HUES6 (cell line): ENCODE data around the gene CHST3.
"Not testable (repeated sequence)": the region's sequence is repeated elsewhere in the genome, so short reads cannot be mapped to it uniquely, and the experiment has no call there.

Source experiments
- H3K27ac ChIP-seq: 2 replicates; pipeline ENCODE4 v1.7.0; 2013; ENCODE audit warnings: low read depth, mild to moderate bottlenecking, low read length, inconsistent platforms
- H3K27me3 ChIP-seq: 2 replicates; pipeline ENCODE4 v1.6.1; 2013; ENCODE audit warnings: low read length; ENCODE audit not compliant: control insufficient read depth, insufficient read depth
- H3K36me3 ChIP-seq: 2 replicates; pipeline ENCODE4 v1.6.1; 2013; ENCODE audit warnings: low read length; ENCODE audit not compliant: control insufficient read depth, insufficient read depth
- H3K4me1 ChIP-seq: 2 replicates; pipeline ENCODE4 v1.6.1; 2013; ENCODE audit warnings: low read length; ENCODE audit not compliant: control insufficient read depth, insufficient read depth
- H3K4me3 ChIP-seq: 2 replicates; pipeline ENCODE4 v1.5.1; 2013; ENCODE audit warnings: low read depth, low read length
- H3K9ac ChIP-seq: one replicate; pipeline ENCODE4 v1.6.1; 2013; ENCODE audit warnings: mild to moderate bottlenecking, low read length
- H3K9me3 ChIP-seq: 2 replicates; pipeline ENCODE4 v1.6.1; 2013; ENCODE audit warnings: low read depth, low read length; ENCODE audit not compliant: control insufficient read depth, insufficient read depth

The CHST3 gene

DNA sequence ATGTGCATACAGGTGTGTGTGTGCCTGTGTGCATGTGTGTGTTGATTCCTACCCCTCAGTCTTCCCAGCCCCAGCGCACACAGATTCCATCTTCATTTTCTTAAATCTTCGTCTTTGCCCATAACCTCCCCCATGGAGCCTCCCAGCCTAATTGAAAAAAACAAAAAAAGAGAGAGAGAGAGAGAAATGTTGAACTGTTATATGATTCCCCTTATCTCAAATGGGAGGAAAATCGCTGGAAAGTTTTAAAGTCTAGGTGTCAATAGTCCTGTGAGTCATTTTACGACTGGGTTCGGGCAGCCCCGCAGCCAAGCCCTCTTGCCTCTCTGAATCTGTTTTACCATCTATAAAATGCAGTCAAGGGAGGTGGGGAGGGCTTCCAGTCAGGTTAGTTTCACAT is 63.3 kb downstream of the CHST3 start:
- no peaks in the 10 kb centered on the region for H3K9me3 ChIP-seq
- H3K9ac ChIP-seq = no peak overlapping the region
- peaks cover 5% of the 10 kb centered on the region; the same call in 1 of the 2 replicates for H3K4me1 ChIP-seq
- no peak overlapping the region for H3K27ac ChIP-seq
- H3K4me3 ChIP-seq = no peak overlapping the region
- no peaks in the 10 kb centered on the region for H3K36me3 ChIP-seq
- no peaks in the 10 kb centered on the region for H3K27me3 ChIP-seq

DNA sequence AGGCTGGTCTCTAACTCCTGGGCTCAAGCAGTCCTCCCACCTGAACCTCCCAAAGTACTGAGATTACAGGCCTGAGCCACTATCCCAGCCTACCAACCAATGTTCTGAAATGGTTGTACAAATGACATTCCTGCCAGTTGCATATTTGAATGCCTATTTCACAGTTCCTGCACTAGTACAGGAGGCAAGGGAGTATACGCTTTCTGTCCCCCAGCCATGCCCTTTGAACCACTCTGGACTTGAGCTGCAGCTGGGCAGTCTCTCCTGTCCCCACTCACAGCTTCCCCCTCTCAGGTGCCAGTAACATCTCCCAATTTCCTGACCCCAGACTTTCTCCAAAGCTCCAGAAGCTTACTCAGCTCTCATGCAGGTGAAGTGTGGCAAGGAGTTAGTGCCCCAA is 65.2 kb downstream of the CHST3 start:
- no peak overlapping the region for H3K9ac ChIP-seq
- no peaks in the 10 kb centered on the region for H3K27me3 ChIP-seq
- no peaks in the 10 kb centered on the region for H3K36me3 ChIP-seq
- H3K27ac ChIP-seq = no peak overlapping the region
- no peaks in the 10 kb centered on the region for H3K9me3 ChIP-seq
- peaks cover 5% of the 10 kb centered on the region; the same call in 1 of the 2 replicates for H3K4me1 ChIP-seq
- H3K4me3 ChIP-seq = no peak overlapping the region

DNA sequence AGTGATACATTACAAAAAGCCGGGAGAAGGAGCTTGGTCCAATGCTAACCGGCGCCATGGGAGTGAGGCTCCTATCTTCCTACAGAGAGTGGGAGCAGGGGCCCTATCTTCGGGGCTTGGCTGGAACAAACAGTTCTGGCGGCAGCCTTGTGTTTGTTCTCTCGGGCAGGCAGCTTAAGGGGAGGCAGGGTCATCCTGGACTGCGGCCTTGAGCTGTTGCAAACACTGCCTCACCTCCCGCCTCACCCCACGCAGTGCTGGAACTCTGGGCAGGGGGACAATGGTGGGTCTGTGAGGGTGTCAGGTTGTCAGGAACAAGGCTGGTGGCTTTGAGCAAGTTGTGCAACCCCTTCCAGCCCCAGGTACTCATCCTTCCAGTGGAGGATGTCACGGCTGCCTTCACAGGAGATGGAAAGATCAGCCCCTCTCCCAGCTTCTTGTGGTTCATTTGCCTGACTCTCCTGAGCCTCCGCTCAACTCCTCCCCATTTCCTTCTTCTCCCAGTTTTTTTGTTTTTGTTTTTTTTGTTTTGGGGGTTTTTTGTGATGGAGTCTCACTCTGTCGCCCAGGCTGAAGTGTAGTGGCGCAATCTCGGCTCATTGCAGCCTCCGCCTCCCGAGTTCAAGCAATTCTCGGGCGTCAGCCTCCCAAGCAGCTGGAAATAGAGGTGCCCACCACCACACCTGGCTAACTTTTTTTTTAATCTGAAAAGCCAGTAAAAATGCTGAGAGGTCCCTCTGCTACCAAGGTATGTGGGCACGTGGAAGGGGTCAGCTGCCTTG is 66.8 kb downstream of the CHST3 start:
- no peaks in the 10 kb centered on the region for H3K27me3 ChIP-seq
- H3K9ac ChIP-seq = no peak overlapping the region
- peaks cover 8% of the 10 kb centered on the region; the same call in 1 of the 2 replicates for H3K4me1 ChIP-seq
- no peak overlapping the region for H3K27ac ChIP-seq
- no peaks in the 10 kb centered on the region for H3K9me3 ChIP-seq
- H3K36me3 ChIP-seq = no peaks in the 10 kb centered on the region
- no peak overlapping the region for H3K4me3 ChIP-seq

DNA sequence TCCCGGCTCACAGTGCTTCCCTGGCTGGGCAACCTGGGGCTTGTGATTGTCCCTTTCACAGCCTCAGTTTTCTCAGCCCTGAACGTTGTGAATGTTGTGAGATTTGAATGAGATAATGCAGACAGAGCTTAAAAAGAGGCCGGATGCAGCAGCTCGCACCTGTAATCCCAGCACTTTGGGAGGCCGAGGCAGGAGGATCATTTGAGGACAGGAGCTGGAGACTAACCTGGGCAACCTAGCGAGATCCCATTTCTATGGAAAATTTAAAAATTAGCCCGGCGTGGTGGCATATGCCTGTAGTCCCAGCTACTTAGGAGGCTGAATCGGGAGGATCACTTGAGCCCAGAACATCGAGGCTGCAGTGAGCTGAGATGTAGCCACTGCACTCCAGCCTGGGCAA is 67.5 kb downstream of the CHST3 start:
- Histone ChIP-seq H3K27ac (no peak overlapping the region), H3K4me1 (peaks cover 8% of the 10 kb centered on the region; the same call in 1 of the 2 replicates), H3K9ac (no peak overlapping the region), H3K4me3 (no peak overlapping the region), H3K9me3 (no peaks in the 10 kb centered on the region), H3K27me3 (no peaks in the 10 kb centered on the region), H3K36me3 (no peaks in the 10 kb centered on the region)

DNA sequence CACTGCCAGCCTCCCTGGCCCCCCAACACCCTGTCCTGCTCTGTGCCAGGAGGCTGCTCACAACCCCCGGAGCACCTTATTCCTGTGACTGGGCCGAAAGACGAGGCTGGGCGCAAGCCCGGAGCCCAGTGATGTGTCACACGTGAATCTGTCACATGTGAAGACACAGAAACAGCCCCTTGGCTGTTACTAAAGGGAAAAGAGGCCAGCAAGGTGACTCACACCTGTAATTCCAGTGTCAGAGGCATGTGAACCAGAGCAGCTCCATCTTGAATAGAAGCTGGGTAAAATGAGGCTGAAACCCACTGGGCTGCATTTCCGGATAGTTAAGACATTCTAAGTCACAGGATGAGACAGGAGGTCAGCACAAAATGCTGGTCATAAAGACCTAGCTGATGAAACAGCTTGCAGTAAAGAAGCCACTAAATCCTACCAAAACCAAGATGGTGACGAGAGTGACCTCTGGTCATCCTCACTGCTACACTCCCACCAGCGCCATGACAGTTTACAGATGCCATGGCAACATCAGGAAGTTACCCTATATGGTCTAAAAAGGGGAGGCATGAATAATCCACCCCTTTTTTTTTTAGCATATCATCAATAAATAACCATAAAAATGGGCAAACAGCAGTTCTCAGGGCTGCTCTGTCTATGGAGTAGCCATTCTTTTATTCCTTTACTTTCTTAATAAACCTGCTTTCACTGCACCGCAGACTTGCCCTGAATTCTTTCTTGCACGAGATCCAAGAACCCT is 68.4 kb downstream of the CHST3 start:
- H3K27me3 ChIP-seq, H3K27ac ChIP-seq, H3K36me3 ChIP-seq, H3K4me3 ChIP-seq, H3K9me3 ChIP-seq, H3K9ac ChIP-seq: not testable (repeated sequence)
- H3K4me1 ChIP-seq = peaks cover 13% of the 10 kb centered on the region; the same call in 1 of the 2 replicates

DNA sequence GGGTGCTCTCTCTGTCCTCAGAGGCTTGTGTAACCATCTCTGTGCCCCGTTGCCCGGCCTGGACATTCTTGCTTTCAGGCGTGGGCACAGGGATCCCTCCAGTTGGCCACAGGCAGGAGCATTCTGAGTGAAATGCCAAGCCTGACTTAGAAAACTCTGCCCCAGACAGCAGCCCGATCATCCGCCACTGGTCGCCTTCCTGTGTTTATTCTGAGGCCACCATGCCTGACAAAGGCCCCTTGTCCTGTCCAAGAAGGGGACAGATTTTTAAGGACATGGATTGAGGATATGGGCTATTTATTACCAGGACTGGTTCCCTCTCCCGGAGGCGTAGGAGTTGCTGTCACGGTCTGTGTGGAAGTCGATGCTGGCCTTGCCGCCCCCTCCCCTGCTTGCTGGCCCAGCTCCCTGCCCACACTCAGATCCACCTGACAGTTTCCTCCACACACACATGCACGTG is 69.9 kb downstream of the CHST3 start:
- H3K27me3 ChIP-seq = no peaks in the 10 kb centered on the region
- H3K27ac ChIP-seq = no peak overlapping the region
- peaks cover 22% of the 10 kb centered on the region; the same call in 1 of the 2 replicates for H3K4me1 ChIP-seq
- no peaks in the 10 kb centered on the region for H3K36me3 ChIP-seq
- no peak overlapping the region for H3K4me3 ChIP-seq
- no peaks in the 10 kb centered on the region for H3K9me3 ChIP-seq
- no peak overlapping the region for H3K9ac ChIP-seq

DNA sequence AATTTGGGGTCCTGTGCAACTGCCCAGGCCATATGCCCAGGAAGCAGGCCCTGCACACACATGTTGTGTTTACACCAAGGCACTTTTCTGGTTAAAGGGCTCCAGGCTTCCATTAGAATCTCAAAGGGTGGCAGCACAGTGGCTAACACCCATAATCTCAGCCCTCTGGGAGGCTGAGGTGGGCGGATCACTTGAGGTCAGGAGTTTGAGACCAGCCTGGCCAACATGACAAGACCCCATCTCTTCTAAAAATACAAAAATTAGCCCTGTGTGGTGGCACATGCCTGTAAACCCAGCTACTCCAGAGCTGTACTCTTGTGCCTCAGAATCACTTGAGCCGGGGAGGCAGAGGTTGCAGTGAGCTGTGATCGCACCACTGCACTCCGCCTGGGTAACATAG is 70.6 kb downstream of the CHST3 start:
- H3K4me3 ChIP-seq = no peak overlapping the region
- H3K9ac ChIP-seq = no peak overlapping the region
- H3K9me3 ChIP-seq = no peaks in the 10 kb centered on the region
- no peak overlapping the region for H3K27ac ChIP-seq
- H3K27me3 ChIP-seq = no peaks in the 10 kb centered on the region
- no peaks in the 10 kb centered on the region for H3K36me3 ChIP-seq
- H3K4me1 ChIP-seq = peaks cover 26% of the 10 kb centered on the region; the same call in 1 of the 2 replicates

DNA sequence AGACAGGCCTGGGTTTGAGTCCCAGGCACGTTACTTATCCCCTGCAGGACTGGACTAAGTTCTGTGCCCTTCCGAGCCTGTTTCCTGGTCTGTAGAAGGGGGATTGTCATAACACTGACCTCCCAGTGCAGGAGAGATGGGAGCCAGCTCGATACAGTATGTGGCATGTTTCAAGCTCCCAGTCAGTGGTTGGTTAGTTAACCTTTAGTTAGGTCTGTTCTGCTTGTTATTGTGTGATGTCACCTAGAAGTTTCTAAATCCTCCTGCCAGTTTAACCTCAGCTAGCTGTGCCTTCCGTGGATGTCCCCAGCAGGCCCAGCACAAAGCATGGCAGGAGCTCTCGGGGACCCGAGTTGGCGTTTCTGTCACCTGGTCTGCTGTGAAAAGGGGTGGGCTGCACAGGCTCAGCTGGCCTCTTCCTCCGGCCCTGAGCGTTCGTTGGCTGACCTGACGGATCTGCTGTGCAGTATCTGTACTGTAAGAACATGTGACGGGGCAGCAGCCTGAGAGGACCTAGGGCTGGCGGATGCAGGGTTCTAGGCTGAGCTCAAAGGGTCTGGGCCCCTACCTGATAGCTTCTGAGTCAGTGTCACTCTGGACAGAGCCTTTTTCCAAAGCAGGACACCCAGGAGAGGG is 71.2 kb downstream of the CHST3 start:
- H3K27ac ChIP-seq = no peak overlapping the region
- H3K4me3 ChIP-seq = no peak overlapping the region
- no peaks in the 10 kb centered on the region for H3K9me3 ChIP-seq
- no peaks in the 10 kb centered on the region for H3K36me3 ChIP-seq
- no peaks in the 10 kb centered on the region for H3K27me3 ChIP-seq
- peaks cover 26% of the 10 kb centered on the region; the same call in 1 of the 2 replicates for H3K4me1 ChIP-seq
- no peak overlapping the region for H3K9ac ChIP-seq

DNA sequence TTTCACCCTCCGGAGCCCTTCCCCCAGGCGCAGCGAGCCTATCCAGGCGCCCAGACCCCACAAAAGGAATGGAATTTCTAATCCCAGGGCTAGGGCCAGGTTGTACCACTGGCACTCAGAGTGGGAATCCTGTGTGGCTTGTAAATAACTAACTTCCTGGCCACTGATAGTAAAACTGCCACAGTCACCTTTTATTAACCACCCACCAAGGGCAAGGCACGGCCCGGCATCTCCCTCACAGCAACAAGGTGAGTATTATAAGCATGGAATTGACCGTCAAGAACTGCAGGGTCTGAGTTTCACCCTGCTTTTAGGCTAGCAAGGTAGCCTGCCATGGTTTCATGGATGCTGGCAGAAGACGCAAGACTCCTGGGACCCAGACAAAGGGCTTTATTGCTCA is 73.1 kb downstream of the CHST3 start:
- Histone ChIP-seq H3K9me3 (no peaks in the 10 kb centered on the region), H3K4me1 (peaks cover 21% of the 10 kb centered on the region; the same call in 1 of the 2 replicates), H3K36me3 (no peaks in the 10 kb centered on the region), H3K9ac (no peak overlapping the region), H3K27ac (no peak overlapping the region), H3K4me3 (no peak overlapping the region), H3K27me3 (no peaks in the 10 kb centered on the region)

DNA sequence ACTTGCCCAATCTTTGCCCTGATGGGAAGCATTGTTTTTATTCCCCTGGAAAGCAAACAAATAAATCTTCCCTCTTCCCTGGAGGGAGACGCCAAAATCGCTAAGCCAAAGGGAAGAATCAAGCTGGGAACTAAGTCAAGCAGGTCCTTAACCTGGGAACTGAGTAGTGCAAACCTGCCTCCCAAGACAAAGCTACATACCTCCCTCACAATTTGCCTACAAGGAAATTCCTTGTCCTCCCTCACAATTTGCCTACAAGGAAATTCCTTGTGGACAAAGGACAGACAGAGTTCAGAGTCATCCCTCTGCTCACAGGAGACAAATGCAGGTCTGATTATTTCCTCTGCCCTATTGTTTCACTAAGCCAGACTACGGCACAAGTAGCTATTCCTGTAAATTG is 73.6 kb downstream of the CHST3 start:
- Histone ChIP-seq H3K36me3 (no peaks in the 10 kb centered on the region), H3K9me3 (no peaks in the 10 kb centered on the region), H3K27ac (no peak overlapping the region), H3K4me3 (no peak overlapping the region), H3K27me3 (no peaks in the 10 kb centered on the region), H3K9ac (no peak overlapping the region), H3K4me1 (peaks cover 24% of the 10 kb centered on the region; the same call in 1 of the 2 replicates)
